B cell (primary cell): ENCODE measurements around the gene CHRNA5. TPM values are rescaled to one million over a fixed set of nuclear protein-coding genes. Genes with fewer than 3 reads are reported as not detected.

Experiments
- ATAC-seq: fragments of 200-7000 bp; cut with Tn5 transposase; one replicate; pipeline ENCODE4 v1.10.0; 2021; ENCODE audit warnings: low read depth, mild to moderate bottlenecking, moderate number of reproducible peaks, moderate library complexity
- CTCF ChIA-PET: fragments of 350-600 bp; sonication (Branson Sonifier 250); formaldehyde crosslinking; loops from one replicate; lab custom pipeline; 2021; ENCODE audit warnings: antibody characterized with exemption, inconsistent platforms; lab: Charles Lee
- POLR2A ChIA-PET: fragments of 350-600 bp; sonication (Branson Sonifier 250); formaldehyde crosslinking; loops from one replicate; lab custom pipeline; 2021; ENCODE audit warnings: antibody characterized with exemption; lab: Charles Lee
- DNase-seq: peaks from one replicate; pipeline ENCODE4 v3.0.0; 2013
- H2AFZ ChIP-seq: 2 replicates; pipeline ENCODE4 v1.6.1; 2012; ENCODE audit warnings: mild to moderate bottlenecking, low read depth, low read length; ENCODE audit not compliant: insufficient read depth, poor library complexity, severe bottlenecking
- H3K27ac ChIP-seq, 2 donors: 1 replicate in 1 of 2; 2 replicates in 1 of 2; pipeline ENCODE4 v1.5.1; 2012 to 2013; ENCODE audit warnings: low read length in 2 of 2, mild to moderate bottlenecking in 2 of 2, moderate library complexity in 1 of 2
- H3K27me3 ChIP-seq, 4 experiments: fragments of 200-600 bp in 1 of 4; sonication (generic) in 1 of 4; replicated peaks in 1 of 4; 1 replicate in 2 of 4; 2 replicates in 2 of 4; pipeline versions ENCODE4 v1.6.1 to v1.7.0; 2013 to 2016; ENCODE audit warnings: low read length in 3 of 4, mild to moderate bottlenecking in 2 of 4, mixed read lengths in 1 of 4, moderate library complexity in 1 of 4; ENCODE audit not compliant: insufficient read depth in 4 of 4, control insufficient read depth in 3 of 4; ENCODE audit errors: control extremely low read depth in 1 of 4
- H3K36me3 ChIP-seq, 2 experiments: replicated peaks in 1 of 2; 1 replicate in 1 of 2; 2 replicates in 1 of 2; pipeline versions ENCODE4 v1.6.1 to v1.7.1; 2013; ENCODE audit warnings: low read length in 1 of 2; ENCODE audit not compliant: insufficient read depth in 2 of 2, control insufficient read depth in 1 of 2; ENCODE audit errors: control extremely low read depth in 1 of 2, extremely low read depth in 1 of 2
- H3K4me1 ChIP-seq, 2 donors: fragments of 200-600 bp in 1 of 2; sonication (generic) in 1 of 2; 1 replicate in 1 of 2; 2 replicates in 1 of 2; pipeline versions ENCODE4 v1.5.1 to v1.6.1; 2013 to 2017; ENCODE audit warnings: low read length in 2 of 2; ENCODE audit not compliant: control insufficient read depth in 2 of 2, insufficient read depth in 2 of 2
- H3K4me2 ChIP-seq: replicated peaks from 2 replicates; pipeline ENCODE3; 2012; ENCODE audit warnings: mild to moderate bottlenecking, low read depth, low read length; ENCODE audit not compliant: poor library complexity, severe bottlenecking
- H3K4me3 ChIP-seq, 5 experiments: fragments of 200-600 bp in 1 of 5; sonication (generic) in 1 of 5; 1 replicate in 3 of 5; 2 replicates in 2 of 5; pipeline versions ENCODE4 v1.5.1 to v1.7.0; 2011 to 2016; ENCODE audit warnings: low read length in 4 of 5, mild to moderate bottlenecking in 4 of 5, low read depth in 2 of 5, control low read depth in 1 of 5, moderate library complexity in 1 of 5; ENCODE audit not compliant: insufficient read depth in 1 of 5; ENCODE audit errors: control extremely low read depth in 1 of 5, extremely low read depth in 1 of 5
- H3K79me2 ChIP-seq: fragments of 200-600 bp; sonication (generic); one replicate; pipeline ENCODE4 v1.6.0; 2016; ENCODE audit warnings: low read length; ENCODE audit not compliant: control insufficient read depth, insufficient read depth
- H3K9ac ChIP-seq: fragments of 200-600 bp; sonication (generic); 2 replicates; pipeline ENCODE4 v1.6.1; 2017; ENCODE audit warnings: mild to moderate bottlenecking, low read length, moderate library complexity
- H3K9me3 ChIP-seq, 3 donors: one replicate each; pipeline versions ENCODE4 v1.6.1 to v1.7.1; 2013; ENCODE audit warnings: low read length in 2 of 3; ENCODE audit not compliant: control insufficient read depth in 2 of 3, insufficient read depth in 1 of 3; ENCODE audit errors: control extremely low read depth in 1 of 3
- H4K20me1 ChIP-seq: 2 replicates; pipeline ENCODE4 v1.6.0; 2012; ENCODE audit warnings: mild to moderate bottlenecking, low read length; ENCODE audit not compliant: insufficient read depth, control insufficient read depth, poor library complexity, severe bottlenecking
- H3K27ac Mint-ChIP-seq: one replicate; pipeline ENCODE4 v1.8.0; 2021; ENCODE audit warnings: mixed read lengths
- H3K27me3 Mint-ChIP-seq: one replicate; pipeline ENCODE4 v1.8.0; 2021; ENCODE audit warnings: mixed read lengths
- H3K4me1 Mint-ChIP-seq: one replicate; pipeline ENCODE4 v1.8.0; 2021; ENCODE audit warnings: mixed read lengths
- H3K4me3 Mint-ChIP-seq: one replicate; pipeline ENCODE4 v1.8.0; 2021; ENCODE audit warnings: mixed read lengths
- H3K9me3 Mint-ChIP-seq: one replicate; pipeline ENCODE4 v1.8.0; 2022; ENCODE audit warnings: mixed read lengths; ENCODE audit not compliant: insufficient read depth
- EZH2 ChIP-seq: IDR thresholded peaks from 2 replicates; pipeline ENCODE4 v1.6.1; 2012; ENCODE audit warnings: borderline replicate concordance, low read depth, mild to moderate bottlenecking, moderate library complexity, low read length; ENCODE audit not compliant: insufficient read depth, poor library complexity, severe bottlenecking
- WGBS: methylation state at CpG from one replicate; pipeline ENCODE4 v1.1.5; 2013; ENCODE audit warnings: missing lambda C conversion rate; ENCODE audit not compliant: insufficient coverage; 5-methylcytosine and 5-hydroxymethylcytosine counted together
- intact Hi-C: fragments of 100-400 bp; cut with micrococcal nuclease; formaldehyde crosslinking; loops from one replicate; pipeline ENCODE4 v1.10.0; 2022
- polyA plus RNA-seq: library from polyadenylated mRNA; depleted of rRNA; stranded (reverse); fragments of >200 nt; gene quantifications from 2 replicates; pipeline ENCODE4 v1.2.3, GENCODE V29; 2012
- total RNA-seq, 2 donors: library from RNA; stranded (reverse); fragments of 120-200 nt in 1 of 2; gene quantifications; 1 replicate in 1 of 2; 2 replicates in 1 of 2; pipeline versions ENCODE4 v1.2.3 to v1.2.4, GENCODE V29; 2013 to 2022
- TF ChIP-seq, protein P1 (sequence below): fragments of 200-600 bp; IDR thresholded peaks from one replicate; pipeline ENCODE4 v1.8.0; 2022; ENCODE audit warnings: antibody characterized with exemption, mild to moderate bottlenecking

The CHRNA5 gene
- total and polyA plus RNA-seq, 2 donors (not counting 1 experiment from before 2014, with no cell fraction given), result 0.09 to 1.2 TPM

DNA sequence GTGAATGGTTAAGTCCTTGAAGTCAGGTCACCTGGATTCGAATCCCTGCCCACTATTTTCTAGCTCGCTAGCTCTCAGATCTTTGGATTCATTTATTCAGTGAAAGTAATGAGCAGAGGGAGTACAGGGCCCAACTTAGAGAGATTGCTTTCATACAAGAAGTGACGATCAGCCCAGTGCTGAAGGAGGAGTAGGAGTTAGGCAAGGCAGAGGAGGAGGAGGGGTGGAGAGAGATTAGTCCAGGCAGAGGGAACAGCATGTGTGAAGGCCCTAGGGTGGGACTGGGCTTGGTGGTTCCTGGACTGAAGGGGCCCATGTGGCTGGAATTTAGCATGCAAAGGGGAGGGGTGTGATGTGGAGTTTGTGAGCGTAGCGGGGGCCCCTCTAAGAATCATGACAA is 3.8 kb upstream of the CHRNA5 start:
- 94% methylated on average over 5 of the region's 5 CpGs for WGBS
- Histone ChIP-seq H3K4me2 (no peak overlapping the region), H3K9ac (no peak overlapping the region), H3K27ac (no peak overlapping the region), H3K4me1 (peaks cover 14 to 17% of the 10 kb centered on the region in 2 donors), H3K36me3 (no peaks in the 10 kb centered on the region), H4K20me1 (no peaks in the 10 kb centered on the region), H3K9me3 (no peaks in the 10 kb centered on the region), H3K79me2 (no peaks in the 10 kb centered on the region), H3K27me3 (peaks cover 0 to 15% (median 2%) of the 10 kb centered on the region in 4 experiments), H2AFZ (no peak overlapping the region), H3K4me3 (no peak overlapping the region)
- TF ChIP-seq, protein P1, sequence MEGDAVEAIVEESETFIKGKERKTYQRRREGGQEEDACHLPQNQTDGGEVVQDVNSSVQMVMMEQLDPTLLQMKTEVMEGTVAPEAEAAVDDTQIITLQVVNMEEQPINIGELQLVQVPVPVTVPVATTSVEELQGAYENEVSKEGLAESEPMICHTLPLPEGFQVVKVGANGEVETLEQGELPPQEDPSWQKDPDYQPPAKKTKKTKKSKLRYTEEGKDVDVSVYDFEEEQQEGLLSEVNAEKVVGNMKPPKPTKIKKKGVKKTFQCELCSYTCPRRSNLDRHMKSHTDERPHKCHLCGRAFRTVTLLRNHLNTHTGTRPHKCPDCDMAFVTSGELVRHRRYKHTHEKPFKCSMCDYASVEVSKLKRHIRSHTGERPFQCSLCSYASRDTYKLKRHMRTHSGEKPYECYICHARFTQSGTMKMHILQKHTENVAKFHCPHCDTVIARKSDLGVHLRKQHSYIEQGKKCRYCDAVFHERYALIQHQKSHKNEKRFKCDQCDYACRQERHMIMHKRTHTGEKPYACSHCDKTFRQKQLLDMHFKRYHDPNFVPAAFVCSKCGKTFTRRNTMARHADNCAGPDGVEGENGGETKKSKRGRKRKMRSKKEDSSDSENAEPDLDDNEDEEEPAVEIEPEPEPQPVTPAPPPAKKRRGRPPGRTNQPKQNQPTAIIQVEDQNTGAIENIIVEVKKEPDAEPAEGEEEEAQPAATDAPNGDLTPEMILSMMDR, result no peak
- no peak for TF ChIP-seq EZH2
- ChIA-PET POLR2A (no interaction called here), CTCF (no interaction called here)
- no peak overlapping the region for H3K27ac Mint-ChIP-seq
- ATAC-seq (no peak), DNase-seq (no peak)
- intact Hi-C loops, result loop anchor here (10.0 kb wide), 1 partner anchor 1453 kb away; no protein-coding TSS in a partner anchor
- peaks cover 21% of the 10 kb centered on the region for H3K4me1 Mint-ChIP-seq
- peaks cover 6% of the 10 kb centered on the region for H3K27me3 Mint-ChIP-seq
- no peak overlapping the region for H3K4me3 Mint-ChIP-seq
- H3K9me3 Mint-ChIP-seq, result no peaks in the 10 kb centered on the region

DNA sequence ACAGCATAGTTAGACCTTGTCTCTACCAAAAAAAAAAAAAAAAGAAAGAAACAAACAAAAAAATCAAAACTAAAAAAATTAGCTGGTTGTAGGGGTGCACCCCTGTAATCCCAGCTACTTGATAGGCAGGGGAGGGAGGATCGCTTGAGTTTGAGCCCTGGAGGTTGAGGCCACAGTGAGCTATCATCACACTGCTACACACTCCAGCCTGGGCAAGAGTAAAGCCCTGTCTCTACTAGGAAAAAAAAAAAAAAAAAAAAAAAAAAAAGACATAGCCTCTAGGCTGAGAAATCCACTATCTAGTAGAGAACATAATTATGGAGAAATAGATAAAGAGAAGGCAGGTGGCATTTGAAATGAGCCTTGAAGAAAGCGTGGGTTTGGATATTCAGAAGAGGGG is 2.2 kb upstream of the CHRNA5 start:
- Mint-ChIP-seq H3K4me1 (peaks cover 26% of the 10 kb centered on the region), H3K4me3 (no peak overlapping the region), H3K27ac (no peak overlapping the region), H3K27me3 (peaks cover 11% of the 10 kb centered on the region), H3K9me3 (no peaks in the 10 kb centered on the region)
- no peaks in the 10 kb centered on the region for H3K36me3 ChIP-seq
- no peak overlapping the region for H3K27ac ChIP-seq
- no peaks in the 10 kb centered on the region for H4K20me1 ChIP-seq
- TF ChIP-seq, protein P1, result no peak
- TF ChIP-seq EZH2, result no peak
- H3K4me3 ChIP-seq, result no peak overlapping the region
- H3K27me3 ChIP-seq, result peaks cover 0 to 15% (median 2%) of the 10 kb centered on the region in 4 experiments
- peaks cover 16 to 17% of the 10 kb centered on the region in 2 donors for H3K4me1 ChIP-seq
- H3K9ac ChIP-seq, result no peak overlapping the region
- H2AFZ ChIP-seq, result no peak overlapping the region
- WGBS, result no CpG with 5 or more reads among the region's 2 CpGs
- ATAC-seq, result no peak
- ChIA-PET POLR2A (no interaction called here), CTCF (no interaction called here)
- DNase-seq, result no peak
- H3K79me2 ChIP-seq, result no peaks in the 10 kb centered on the region
- no peaks in the 10 kb centered on the region for H3K9me3 ChIP-seq
- intact Hi-C loops, result loop anchor here (10.0 kb wide), 1 partner anchor 1452 kb away; no protein-coding TSS in a partner anchor
- H3K4me2 ChIP-seq, result no peak overlapping the region
